Endothelial cell of umbilical vein (primary cell): Measurements from ENCODE around the gene EIF4A3. TPM values are rescaled to one million over a fixed set of nuclear protein-coding genes. Genes with fewer than 3 reads are reported as not detected.

Source experiments
- BruUV-seq: library from RNA; stranded (reverse); fragments of 400-500 nt; replicated peaks from 2 replicates; lab custom pipeline; 2021; lab: Mats Ljungman, UMichigan
- CTCF ChIA-PET: fragments of 300-600, 350-600 bp; sonication (Branson Sonifier 250); formaldehyde crosslinking; loops from one replicate; lab custom pipeline; 2021; ENCODE audit warnings: antibody characterized with exemption, inconsistent platforms; lab: Charles Lee
- POLR2A ChIA-PET: fragments of 300-600, 350-600 bp; sonication (Branson Sonifier 250); formaldehyde crosslinking; loops from one replicate; lab custom pipeline; 2021; ENCODE audit warnings: antibody characterized with exemption, inconsistent platforms; lab: Charles Lee
- DNase-seq: peaks from one replicate; pipeline ENCODE4 v3.0.0-alpha.2; 2011; ENCODE audit warnings: low read depth, low spot score
- FAIRE-seq: peaks from 2 replicates; lab custom pipeline; 2011; peaks lifted over from hg19 to GRCh38; lab: Jason Lieb, UNC
- H2AFZ ChIP-seq: 2 replicates; pipeline ENCODE4 v1.6.0; 2012; ENCODE audit warnings: low read depth, low read length, control low read depth, inconsistent platforms
- H3K27ac ChIP-seq: 2 replicates; pipeline ENCODE4 v1.5.1; 2011; ENCODE audit warnings: low read depth, mild to moderate bottlenecking, control low read depth, low read length, moderate library complexity; ENCODE audit not compliant: insufficient read depth
- H3K27me3 ChIP-seq, 2 experiments: 2 replicates each; pipeline versions ENCODE4 v1.6.0 to v1.6.1; 2011; ENCODE audit warnings: low read length in 2 of 2, mixed read lengths in 1 of 2; ENCODE audit not compliant: control insufficient read depth in 2 of 2, insufficient read depth in 2 of 2
- H3K36me3 ChIP-seq, 2 experiments: 2 replicates in 1 of 2; 3 replicates in 1 of 2; pipeline ENCODE4 v1.5.1; 2011; ENCODE audit warnings: low read length in 2 of 2, mild to moderate bottlenecking in 1 of 2, moderate library complexity in 1 of 2; ENCODE audit not compliant: control insufficient read depth in 2 of 2, insufficient read depth in 2 of 2; ENCODE audit errors: extremely low read depth in 1 of 2
- H3K4me1 ChIP-seq: 3 replicates; pipeline ENCODE4 v1.5.1; 2011; ENCODE audit warnings: mild to moderate bottlenecking, low read length; ENCODE audit not compliant: control insufficient read depth, insufficient read depth; ENCODE audit errors: extremely low read depth
- H3K4me2 ChIP-seq: 2 replicates; pipeline ENCODE4 v1.6.1; 2011; ENCODE audit warnings: low read length, control low read depth, mixed read lengths; ENCODE audit not compliant: insufficient read depth
- H3K4me3 ChIP-seq, 3 experiments: fragments of 200-600 bp in 1 of 3; sonication (generic), shearing (Covaris generic) in 1 of 3; replicated peaks in 1 of 3; 2 replicates each; pipeline ENCODE4 v1.5.1; 2011 to 2016; ENCODE audit warnings: control low read depth in 3 of 3, low read length in 3 of 3, mild to moderate bottlenecking in 2 of 3, inconsistent platforms in 1 of 3, low read depth in 1 of 3, moderate library complexity in 1 of 3; ENCODE audit not compliant: insufficient read depth in 1 of 3
- H3K79me2 ChIP-seq: 2 replicates; pipeline ENCODE4 v1.6.0; 2012; ENCODE audit warnings: low read length, inconsistent platforms; ENCODE audit not compliant: control insufficient read depth, insufficient read depth
- H3K9ac ChIP-seq: replicated peaks from 2 replicates; pipeline ENCODE3; 2011; ENCODE audit warnings: low read length, control low read depth; ENCODE audit not compliant: insufficient read depth; ENCODE audit errors: extremely low read depth
- H3K9me1 ChIP-seq: replicated peaks from 3 replicates; pipeline ENCODE4 v1.6.0; 2011; ENCODE audit warnings: mild to moderate bottlenecking, low read length; ENCODE audit not compliant: control insufficient read depth, insufficient read depth; ENCODE audit errors: extremely low read depth
- H3K9me3 ChIP-seq: replicated peaks from 2 replicates; pipeline ENCODE4 v1.5.1; 2012; ENCODE audit warnings: low read length, inconsistent platforms; ENCODE audit not compliant: control insufficient read depth, insufficient read depth
- H4K20me1 ChIP-seq: replicated peaks from 2 replicates; pipeline ENCODE3; 2011; ENCODE audit warnings: mild to moderate bottlenecking, low read length; ENCODE audit not compliant: control insufficient read depth, insufficient read depth; ENCODE audit errors: extremely low read depth
- EZH2 ChIP-seq: IDR thresholded peaks from 2 replicates; pipeline ENCODE4 v1.6.1; 2012; ENCODE audit warnings: borderline replicate concordance, low read depth, mild to moderate bottlenecking, moderate library complexity, low read length, inconsistent platforms; ENCODE audit not compliant: severe bottlenecking
- FOS ChIP-seq: IDR thresholded peaks from 2 replicates; pipeline ENCODE4 v1.6.1; 2011; ENCODE audit warnings: mild to moderate bottlenecking, low read length, moderate library complexity, borderline replicate concordance; ENCODE audit not compliant: insufficient read depth
- GATA2 ChIP-seq: IDR thresholded peaks from 2 replicates; pipeline ENCODE4 v1.7.0; 2011; ENCODE audit warnings: low read depth, mild to moderate bottlenecking, moderate library complexity, mixed read lengths, low read length; ENCODE audit not compliant: insufficient read length, insufficient read depth
- JUN ChIP-seq: IDR thresholded peaks from 2 replicates; pipeline ENCODE4 v1.6.1; 2011; ENCODE audit warnings: borderline replicate concordance, low read depth; ENCODE audit not compliant: insufficient read length, insufficient read depth
- POLR2A ChIP-seq: IDR thresholded peaks from 2 replicates; pipeline ENCODE4 v1.6.1; 2012; ENCODE audit warnings: low read depth, mild to moderate bottlenecking, control low read depth, low read length
- POLR2AphosphoS5 ChIP-seq: IDR thresholded peaks from 2 replicates; pipeline ENCODE4 v1.6.1; 2012; ENCODE audit warnings: low read depth, mild to moderate bottlenecking, control low read depth, low read length, moderate library complexity; ENCODE audit not compliant: insufficient read depth
- dilution Hi-C: fragments of 300-500 bp; cut with MboI; formaldehyde crosslinking; loops from one replicate; pipeline ENCODE4 v1.15.0; 2019; ENCODE audit warnings: low sequenced_read_pairs; ENCODE audit not compliant: extremely low pct_ligation_motif_present
- intact Hi-C: fragments of 100-400 bp; cut with micrococcal nuclease; formaldehyde crosslinking; loops from one replicate; pipeline ENCODE4 v1.10.0; 2022
- polyA plus RNA-seq, 4 experiments: library from polyadenylated mRNA; depleted of rRNA in 3 of 4; stranded (reverse) in 3 of 4; unstranded in 1 of 4; fragments of >200 nt; gene quantifications; 2 replicates each; pipeline versions ENCODE4 v1.2.1 to v1.2.3, GENCODE V29; 2011 to 2012; ENCODE audit warnings: missing spikeins in 1 of 4
- total RNA-seq: library from RNA; stranded (reverse); gene quantifications from 2 replicates; pipeline ENCODE4 v1.2.3, GENCODE V29; 2021
- TF ChIP-seq, protein P1 (sequence below), 2 donors: IDR thresholded peaks; 1 replicate in 1 of 2; 2 replicates in 1 of 2; pipeline ENCODE4 v1.5.1; 2011; ENCODE audit warnings: low read length in 2 of 2, mild to moderate bottlenecking in 2 of 2, moderate library complexity in 2 of 2, control low read depth in 1 of 2, inconsistent platforms in 1 of 2, low read depth in 1 of 2; ENCODE audit not compliant: insufficient read depth in 1 of 2; ENCODE audit errors: extremely low read depth in 1 of 2
- TF ChIP-seq, protein P2 (sequence below): IDR thresholded peaks from 2 replicates; pipeline ENCODE4 v1.6.1; 2011; ENCODE audit not compliant: insufficient read depth, insufficient read length

EIF4A3 gene
- total and polyA plus RNA-seq, 2 donors (not counting 3 experiments of a cell fraction or from before 2014, with no cell fraction given), result 90.4 to 94.5 TPM

DNA sequence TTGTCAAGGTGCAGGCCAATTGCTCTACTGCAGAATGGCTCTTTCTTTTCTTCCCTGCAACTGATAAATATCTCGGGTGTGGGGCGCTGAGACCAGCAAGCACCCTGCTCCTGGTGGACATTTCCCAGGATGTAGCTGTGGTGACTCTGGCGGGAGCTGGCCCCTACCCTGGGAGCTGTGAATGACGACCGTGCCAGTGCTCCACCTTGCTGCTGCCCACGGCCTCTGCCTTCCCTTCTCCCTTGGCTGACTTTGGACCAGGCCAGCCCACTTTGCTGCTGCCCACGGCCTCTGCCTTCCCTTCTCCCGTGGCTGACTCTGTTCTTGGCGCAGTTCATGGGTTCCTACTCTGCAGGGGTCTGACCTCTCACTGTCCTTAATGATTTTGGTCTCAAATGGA, 39.0 kb upstream of the EIF4A3 start:
- no peaks in the 10 kb centered on the region for H3K9me3 ChIP-seq
- no peak overlapping the region for H3K4me3 ChIP-seq
- ChIA-PET CTCF (interaction anchor here (2.6 to 3.0 kb wide), 2 partner anchors 10 to 85 kb away, joined by 8 to 27 read pairs; partner anchors contain the start of gene GAA), POLR2A (no interaction called here)
- FAIRE-seq, result no peak
- DNase-seq, result no peak
- no peak overlapping the region for H3K9ac ChIP-seq
- H3K4me1 ChIP-seq, result no peaks in the 10 kb centered on the region
- H3K9me1 ChIP-seq, result no peaks in the 10 kb centered on the region
- no peaks in the 10 kb centered on the region for H3K79me2 ChIP-seq
- intact Hi-C loops (no loop called here), dilution Hi-C loops (no loop called here)
- no peak overlapping the region for H3K27ac ChIP-seq
- H4K20me1 ChIP-seq, result no peaks in the 10 kb centered on the region
- no peak overlapping the region for H2AFZ ChIP-seq
- H3K4me2 ChIP-seq, result no peak overlapping the region
- no TSS peak for BruUV-seq
- H3K36me3 ChIP-seq, result no peaks in the 10 kb centered on the region
- TF ChIP-seq, protein P1, sequence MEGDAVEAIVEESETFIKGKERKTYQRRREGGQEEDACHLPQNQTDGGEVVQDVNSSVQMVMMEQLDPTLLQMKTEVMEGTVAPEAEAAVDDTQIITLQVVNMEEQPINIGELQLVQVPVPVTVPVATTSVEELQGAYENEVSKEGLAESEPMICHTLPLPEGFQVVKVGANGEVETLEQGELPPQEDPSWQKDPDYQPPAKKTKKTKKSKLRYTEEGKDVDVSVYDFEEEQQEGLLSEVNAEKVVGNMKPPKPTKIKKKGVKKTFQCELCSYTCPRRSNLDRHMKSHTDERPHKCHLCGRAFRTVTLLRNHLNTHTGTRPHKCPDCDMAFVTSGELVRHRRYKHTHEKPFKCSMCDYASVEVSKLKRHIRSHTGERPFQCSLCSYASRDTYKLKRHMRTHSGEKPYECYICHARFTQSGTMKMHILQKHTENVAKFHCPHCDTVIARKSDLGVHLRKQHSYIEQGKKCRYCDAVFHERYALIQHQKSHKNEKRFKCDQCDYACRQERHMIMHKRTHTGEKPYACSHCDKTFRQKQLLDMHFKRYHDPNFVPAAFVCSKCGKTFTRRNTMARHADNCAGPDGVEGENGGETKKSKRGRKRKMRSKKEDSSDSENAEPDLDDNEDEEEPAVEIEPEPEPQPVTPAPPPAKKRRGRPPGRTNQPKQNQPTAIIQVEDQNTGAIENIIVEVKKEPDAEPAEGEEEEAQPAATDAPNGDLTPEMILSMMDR (IDR thresholded peaks at IDR 0.05; ENCODE audit: extremely low read depth in 1 of 2, insufficient read depth in 1 of 2, low read depth in 1 of 2, low read length in 2 of 2), result no peak
- TF ChIP-seq JUN (no peak), FOS (no peak), EZH2 (no peak), POLR2AphosphoS5 (no peak), POLR2A (no peak), GATA2 (no peak)
- TF ChIP-seq, protein P2, sequence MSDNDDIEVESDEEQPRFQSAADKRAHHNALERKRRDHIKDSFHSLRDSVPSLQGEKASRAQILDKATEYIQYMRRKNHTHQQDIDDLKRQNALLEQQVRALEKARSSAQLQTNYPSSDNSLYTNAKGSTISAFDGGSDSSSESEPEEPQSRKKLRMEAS, result no peak
- peaks cover 0 to 3% of the 10 kb centered on the region in 2 experiments for H3K27me3 ChIP-seq
